Cardiac muscle cell (in vitro differentiated cells and primary cell): ENCODE data around the gene RHOT1. TPM values are rescaled to one million over a fixed set of nuclear protein-coding genes. Genes with fewer than 3 reads are reported as not detected.

Source experiments
- DNase-seq, 2 donors: peaks; one replicate each; pipeline versions ENCODE4 v3.0.0 to v3.0.0-alpha.2; 2010 to 2017; ENCODE audit warnings: low read depth in 1 of 2, low spot score in 1 of 2
- H3K27ac ChIP-seq: fragments of 200-600 bp; sonication (generic); 2 replicates; pipeline ENCODE4 v1.5.1; 2016
- H3K27me3 ChIP-seq: fragments of 200-600 bp; sonication (generic); 2 replicates; pipeline ENCODE4 v1.6.0; 2016; ENCODE audit warnings: control low read depth
- H3K36me3 ChIP-seq: fragments of 200-600 bp; sonication (generic); 2 replicates; pipeline ENCODE4 v1.5.1; 2016; ENCODE audit warnings: control low read depth
- H3K4me1 ChIP-seq: fragments of 200-600 bp; sonication (generic); 2 replicates; pipeline ENCODE4 v1.8.1; 2017; ENCODE audit warnings: low read depth, mild to moderate bottlenecking, mixed run types
- H3K4me3 ChIP-seq: fragments of 200-600 bp; sonication (generic); 2 replicates; pipeline ENCODE4 v1.5.1; 2016; ENCODE audit warnings: mild to moderate bottlenecking
- H3K9me3 ChIP-seq: fragments of 200-600 bp; sonication (generic); 2 replicates; pipeline ENCODE4 v1.5.1; 2017; ENCODE audit warnings: low read depth, mild to moderate bottlenecking, control low read depth
- CTCF ChIP-seq: IDR thresholded peaks from 2 replicates; pipeline ENCODE4 v1.5.1; 2012; ENCODE audit warnings: low read depth, mild to moderate bottlenecking, low read length
- polyA plus RNA-seq: library from polyadenylated mRNA; unstranded; fragments of >200 nt; fragmentation: Nextera tagmentation; extraction: Ambion mirVana; gene quantifications from 2 replicates; pipeline ENCODE4 v1.2.1, GENCODE V29; 2016
- total RNA-seq: library from RNA; depleted of rRNA; stranded (reverse); fragments of >200 nt; gene quantifications from 2 replicates; pipeline ENCODE4 v1.2.3, GENCODE V29; 2016

RHOT1 gene
- total and polyA plus RNA-seq, 2 experiments from 2014 or later, result 47.1 to 62.0 TPM

GRCh38 chr17:32266389-32267301 is 124.3 kb downstream of the RHOT1 start:
- Histone ChIP-seq H3K9me3 (no peaks in the 10 kb centered on the region), H3K27ac (no peak overlapping the region), H3K4me1 (no peaks in the 10 kb centered on the region), H3K27me3 (peaks cover 90% of the 10 kb centered on the region), H3K36me3 (no peaks in the 10 kb centered on the region), H3K4me3 (peak overlapping the region; percentile 49)
- peak in 1 of 2 donors; percentile 69 for DNase-seq
- TF ChIP-seq CTCF, result no peak

- Histone ChIP-seq H3K36me3 (no peaks in the 10 kb centered on the region), H3K27ac (no peak overlapping the region), H3K4me3 (no peak overlapping the region), H3K9me3 (no peaks in the 10 kb centered on the region), H3K4me1 (no peaks in the 10 kb centered on the region), H3K27me3 (peaks cover 85% of the 10 kb centered on the region)
- DNase-seq, result peak in 1 of 2 donors; percentile 27
- no peak for TF ChIP-seq CTCF
These were observed 125.4 kb downstream of the RHOT1 start for GRCh38 chr17:32267690-32268205.

GRCh38 chr17:32268734-32269288 is 126.5 kb downstream of the RHOT1 start:
- Histone ChIP-seq H3K4me1 (no peaks in the 10 kb centered on the region), H3K36me3 (no peaks in the 10 kb centered on the region), H3K27ac (no peak overlapping the region), H3K9me3 (no peaks in the 10 kb centered on the region), H3K27me3 (peaks cover 75% of the 10 kb centered on the region), H3K4me3 (no peak overlapping the region)
- no peak for TF ChIP-seq CTCF
- DNase-seq, result no peak

GRCh38 chr17:32269377-32269776 is 127.1 kb downstream of the RHOT1 start:
- Histone ChIP-seq H3K27me3 (peaks cover 69% of the 10 kb centered on the region), H3K36me3 (no peaks in the 10 kb centered on the region), H3K9me3 (no peaks in the 10 kb centered on the region), H3K4me3 (no peak overlapping the region), H3K4me1 (no peaks in the 10 kb centered on the region), H3K27ac (no peak overlapping the region)
- no peak for TF ChIP-seq CTCF
- DNase-seq, result no peak

GRCh38 chr17:32271844-32272243 is 129.5 kb downstream of the RHOT1 start:
- TF ChIP-seq CTCF, result no peak
- Histone ChIP-seq H3K36me3 (no peaks in the 10 kb centered on the region), H3K9me3 (no peaks in the 10 kb centered on the region), H3K27me3 (peaks cover 46% of the 10 kb centered on the region), H3K4me3 (no peak overlapping the region), H3K4me1 (no peaks in the 10 kb centered on the region), H3K27ac (no peak overlapping the region)
- no peak for DNase-seq
